Measurements from ENCODE around the gene TBX21. TPM values are rescaled to one million over a fixed set of nuclear protein-coding genes. Genes with fewer than 3 reads are reported as not detected.

The TBX21 gene
- total and polyA plus RNA-seq, 10 of the 15 experiments (the other 5 are each of a cell fraction or from before 2014, with no cell fraction given): 0.63 to 9.6 (median 5.0) TPM

DNA sequence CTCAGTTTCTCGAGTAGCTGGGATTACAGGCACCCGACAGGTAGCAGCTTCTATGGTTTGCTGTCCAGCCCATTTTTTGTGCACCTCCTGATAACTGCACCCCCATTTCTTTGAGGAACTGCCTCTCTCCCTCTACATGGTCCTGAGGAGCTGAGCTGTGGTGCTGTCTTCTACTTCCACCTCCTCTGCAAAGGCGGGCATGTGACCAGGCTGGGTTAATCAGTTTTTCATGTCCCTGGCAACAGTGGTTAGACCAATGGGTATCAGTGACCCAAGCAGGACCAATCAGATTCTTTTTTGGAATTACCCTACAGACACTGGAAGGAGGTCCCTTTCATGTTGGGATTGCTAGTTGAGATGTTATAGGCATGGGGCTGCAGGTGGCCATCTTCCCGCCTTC, 41.3 kb downstream of the TBX21 start (continued):
- TF ChIP-seq, protein P1, sequence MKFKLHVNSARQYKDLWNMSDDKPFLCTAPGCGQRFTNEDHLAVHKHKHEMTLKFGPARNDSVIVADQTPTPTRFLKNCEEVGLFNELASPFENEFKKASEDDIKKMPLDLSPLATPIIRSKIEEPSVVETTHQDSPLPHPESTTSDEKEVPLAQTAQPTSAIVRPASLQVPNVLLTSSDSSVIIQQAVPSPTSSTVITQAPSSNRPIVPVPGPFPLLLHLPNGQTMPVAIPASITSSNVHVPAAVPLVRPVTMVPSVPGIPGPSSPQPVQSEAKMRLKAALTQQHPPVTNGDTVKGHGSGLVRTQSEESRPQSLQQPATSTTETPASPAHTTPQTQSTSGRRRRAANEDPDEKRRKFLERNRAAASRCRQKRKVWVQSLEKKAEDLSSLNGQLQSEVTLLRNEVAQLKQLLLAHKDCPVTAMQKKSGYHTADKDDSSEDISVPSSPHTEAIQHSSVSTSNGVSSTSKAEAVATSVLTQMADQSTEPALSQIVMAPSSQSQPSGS (IDR thresholded peaks at IDR 0.05; ENCODE audit: low read length): no peak
- no peak for TF ChIP-seq SIN3A (IDR thresholded peaks at IDR 0.05; ENCODE audit: low read depth, low read length)

DNA sequence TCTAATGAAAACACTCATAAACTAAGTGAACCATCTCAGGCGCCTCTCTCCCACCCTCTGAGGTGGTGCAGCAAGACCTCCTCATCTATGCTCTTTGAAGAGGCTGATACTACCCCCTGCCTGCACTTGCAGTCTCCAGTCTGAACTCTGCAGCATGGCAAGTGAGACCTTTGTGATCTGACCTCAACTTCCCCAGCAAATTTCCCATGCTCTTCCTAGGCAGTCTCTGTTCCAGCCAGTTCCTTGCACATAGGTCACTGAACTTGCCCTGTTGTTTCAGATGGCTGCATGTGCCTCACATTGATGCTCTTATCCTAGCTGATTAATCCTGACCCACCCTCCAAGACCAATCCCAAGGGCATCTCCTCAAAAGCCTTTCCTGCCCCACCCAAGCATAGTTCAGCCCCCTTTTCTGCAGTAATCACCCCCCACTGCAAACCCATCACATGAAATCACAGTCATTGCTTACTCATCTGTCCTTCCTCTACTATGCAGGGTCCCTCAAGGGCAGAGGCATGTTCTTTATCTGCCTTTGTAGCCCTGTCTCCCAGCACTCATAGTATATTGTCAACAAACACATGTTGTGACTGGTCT, 42.0 kb downstream of the TBX21 start:
- CTCF ChIA-PET: interaction anchor here (1.2 to 1.4 kb wide), 2 partner anchors 39 to 66 kb away, joined by 3 to 5 read pairs; partner anchors contain the start of gene SCRN2
- no peak for FAIRE-seq
- H3K36me3 ChIP-seq (ENCODE audit: control insufficient read depth in 2 of 2, insufficient read depth in 2 of 2, low read length in 1 of 2): no peaks in the 10 kb centered on the region
- RAD21 ChIA-PET (ENCODE audit: unreplicated experiment): no interaction called here
- in situ Hi-C loops (cut with MboI) (no loop called here), intact Hi-C loops (cut with micrococcal nuclease; ENCODE audit: unreplicated experiment) (loop anchor here (5.0 kb wide), 1 partner anchor 242 kb away; no protein-coding TSS in a partner anchor)
- H2AFZ ChIP-seq (ENCODE audit: control insufficient read depth, low read depth, low read length): no peak overlapping the region
- H3K27ac ChIP-seq (ENCODE audit: control insufficient read depth, insufficient read depth): no peak overlapping the region
- no peak overlapping the region for H3K4me2 ChIP-seq (ENCODE audit: control insufficient read depth, insufficient read depth)
- POLR2A ChIA-PET: no interaction called here
- SMC1A ChIA-PET (ENCODE audit: uncharacterized antibody, unreplicated experiment): no interaction called here
- H3K9me3 ChIP-seq (replicated peaks; ENCODE audit: control insufficient read depth, insufficient read depth, low read length): no peaks in the 10 kb centered on the region; the same call in 2 of the 3 replicates
- no peak for DNase-seq (ENCODE audit: low read depth, low spot score)
- H3K4me1 ChIP-seq (ENCODE audit: control insufficient read depth, insufficient read depth, low read length): no peaks in the 10 kb centered on the region
- no TSS peak for BruUV-seq (replicated peaks)
- H3K79me2 ChIP-seq (ENCODE audit: control insufficient read depth, insufficient read depth, low read length): no peaks in the 10 kb centered on the region
- H3K9ac ChIP-seq (ENCODE audit: control insufficient read depth, insufficient read depth, low read length): no peak overlapping the region
- peaks cover 0 to 4% of the 10 kb centered on the region in 2 experiments; a peak in 2 of 4 replicates for H3K27me3 ChIP-seq (replicated peaks in 1 of 2; ENCODE audit: control insufficient read depth in 2 of 2, insufficient read depth in 2 of 2, low read length in 1 of 2)
- WGBS (ENCODE audit: insufficient coverage, insufficient replicate concordance, low lambda C conversion rate, missing lambda C conversion rate): 43% methylated on average over 1 of the region's 1 CpG
- ATAC-seq: no peak
- H4K20me1 ChIP-seq (ENCODE audit: control insufficient read depth, insufficient read depth): no peaks in the 10 kb centered on the region; the same call in 1 of the 2 replicates
- H3K4me3 ChIP-seq: no peak overlapping the region
- TF ChIP-seq SREBF1 (IDR thresholded peaks at IDR 0.05; ENCODE audit: low read length): no peak
- no peak for TF ChIP-seq POLR2AphosphoS2 (IDR thresholded peaks at IDR 0.05; ENCODE audit: low read depth, low read length)
- no peak for TF ChIP-seq SUZ12 (IDR thresholded peaks at IDR 0.05; ENCODE audit: unreplicated experiment)
- TF ChIP-seq, protein P2, sequence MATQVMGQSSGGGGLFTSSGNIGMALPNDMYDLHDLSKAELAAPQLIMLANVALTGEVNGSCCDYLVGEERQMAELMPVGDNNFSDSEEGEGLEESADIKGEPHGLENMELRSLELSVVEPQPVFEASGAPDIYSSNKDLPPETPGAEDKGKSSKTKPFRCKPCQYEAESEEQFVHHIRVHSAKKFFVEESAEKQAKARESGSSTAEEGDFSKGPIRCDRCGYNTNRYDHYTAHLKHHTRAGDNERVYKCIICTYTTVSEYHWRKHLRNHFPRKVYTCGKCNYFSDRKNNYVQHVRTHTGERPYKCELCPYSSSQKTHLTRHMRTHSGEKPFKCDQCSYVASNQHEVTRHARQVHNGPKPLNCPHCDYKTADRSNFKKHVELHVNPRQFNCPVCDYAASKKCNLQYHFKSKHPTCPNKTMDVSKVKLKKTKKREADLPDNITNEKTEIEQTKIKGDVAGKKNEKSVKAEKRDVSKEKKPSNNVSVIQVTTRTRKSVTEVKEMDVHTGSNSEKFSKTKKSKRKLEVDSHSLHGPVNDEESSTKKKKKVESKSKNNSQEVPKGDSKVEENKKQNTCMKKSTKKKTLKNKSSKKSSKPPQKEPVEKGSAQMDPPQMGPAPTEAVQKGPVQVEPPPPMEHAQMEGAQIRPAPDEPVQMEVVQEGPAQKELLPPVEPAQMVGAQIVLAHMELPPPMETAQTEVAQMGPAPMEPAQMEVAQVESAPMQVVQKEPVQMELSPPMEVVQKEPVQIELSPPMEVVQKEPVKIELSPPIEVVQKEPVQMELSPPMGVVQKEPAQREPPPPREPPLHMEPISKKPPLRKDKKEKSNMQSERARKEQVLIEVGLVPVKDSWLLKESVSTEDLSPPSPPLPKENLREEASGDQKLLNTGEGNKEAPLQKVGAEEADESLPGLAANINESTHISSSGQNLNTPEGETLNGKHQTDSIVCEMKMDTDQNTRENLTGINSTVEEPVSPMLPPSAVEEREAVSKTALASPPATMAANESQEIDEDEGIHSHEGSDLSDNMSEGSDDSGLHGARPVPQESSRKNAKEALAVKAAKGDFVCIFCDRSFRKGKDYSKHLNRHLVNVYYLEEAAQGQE (IDR thresholded peaks at IDR 0.05; ENCODE audit: low read depth, low read length): no peak
- no peak for TF ChIP-seq BRCA1 (IDR thresholded peaks at IDR 0.05; ENCODE audit: low read depth, low read length)
- no peak for TF ChIP-seq SMAD1 (IDR thresholded peaks at IDR 0.05; ENCODE audit: low read depth, partially characterized antibody)
- TF ChIP-seq SUPT20H (IDR thresholded peaks at IDR 0.05; ENCODE audit: borderline replicate concordance, control insufficient read depth, low read depth, low read length): no peak
- TF ChIP-seq SIN3A (IDR thresholded peaks at IDR 0.05; ENCODE audit: low read depth, low read length): no peak
- no peak for TF ChIP-seq ZZZ3 (IDR thresholded peaks at IDR 0.05; ENCODE audit: control insufficient read depth, insufficient read length, low read depth)
- TF ChIP-seq, protein P3, sequence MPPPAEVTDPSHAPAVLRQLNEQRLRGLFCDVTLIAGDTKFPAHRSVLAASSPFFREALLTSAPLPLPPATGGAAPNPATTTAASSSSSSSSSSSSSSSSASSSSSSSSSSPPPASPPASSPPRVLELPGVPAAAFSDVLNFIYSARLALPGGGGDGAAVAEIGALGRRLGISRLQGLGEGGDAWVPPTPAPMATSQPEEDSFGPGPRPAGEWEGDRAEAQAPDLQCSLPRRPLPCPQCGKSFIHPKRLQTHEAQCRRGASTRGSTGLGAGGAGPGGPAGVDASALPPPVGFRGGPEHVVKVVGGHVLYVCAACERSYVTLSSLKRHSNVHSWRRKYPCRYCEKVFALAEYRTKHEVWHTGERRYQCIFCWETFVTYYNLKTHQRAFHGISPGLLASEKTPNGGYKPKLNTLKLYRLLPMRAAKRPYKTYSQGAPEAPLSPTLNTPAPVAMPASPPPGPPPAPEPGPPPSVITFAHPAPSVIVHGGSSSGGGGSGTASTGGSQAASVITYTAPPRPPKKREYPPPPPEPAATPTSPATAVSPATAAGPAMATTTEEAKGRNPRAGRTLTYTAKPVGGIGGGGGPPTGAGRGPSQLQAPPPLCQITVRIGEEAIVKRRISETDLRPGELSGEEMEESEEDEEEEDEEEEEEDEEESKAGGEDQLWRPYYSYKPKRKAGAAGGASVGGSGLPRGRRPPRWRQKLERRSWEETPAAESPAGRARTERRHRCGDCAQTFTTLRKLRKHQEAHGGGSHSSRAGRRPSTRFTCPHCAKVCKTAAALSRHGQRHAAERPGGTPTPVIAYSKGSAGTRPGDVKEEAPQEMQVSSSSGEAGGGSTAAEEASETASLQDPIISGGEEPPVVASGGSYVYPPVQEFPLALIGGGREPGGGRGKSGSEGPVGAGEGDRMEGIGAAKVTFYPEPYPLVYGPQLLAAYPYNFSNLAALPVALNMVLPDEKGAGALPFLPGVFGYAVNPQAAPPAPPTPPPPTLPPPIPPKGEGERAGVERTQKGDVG (CRISPR knock-in tag; IDR thresholded peaks at IDR 0.05): no peak

Data from GM12878 (cell line).